CD4-positive, alpha-beta T cell treated with Interleukin-6 at 100 ng/mL for 8 hours (primary cell): Measurements from ENCODE around the gene SGK1.

Source experiments
- DNase-seq: peaks from one replicate; pipeline ENCODE4 v3.0.0-alpha.2; 2020; ENCODE audit warnings: mixed read lengths, low spot score

SGK1 gene

DNA sequence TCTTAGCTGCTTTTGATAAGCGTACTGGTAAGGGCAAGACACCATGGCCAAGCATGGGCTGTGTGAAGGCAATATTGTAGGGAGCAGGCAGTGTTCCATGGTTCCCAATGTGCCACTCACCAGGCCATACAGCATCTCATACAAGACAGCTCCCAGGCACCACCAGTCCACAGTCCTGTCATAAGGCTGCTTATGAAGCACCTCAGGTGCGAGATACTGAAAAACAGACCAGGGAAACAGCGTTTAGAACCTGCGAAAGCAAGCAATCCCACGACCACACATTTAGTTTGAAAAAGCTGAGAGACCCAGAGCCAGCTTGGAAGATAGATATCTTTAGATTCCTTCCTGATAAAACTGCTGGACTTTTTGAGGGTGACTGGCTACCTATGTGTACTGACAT lies 146.4 kb downstream of the SGK1 start:
- no peak for DNase-seq

DNA sequence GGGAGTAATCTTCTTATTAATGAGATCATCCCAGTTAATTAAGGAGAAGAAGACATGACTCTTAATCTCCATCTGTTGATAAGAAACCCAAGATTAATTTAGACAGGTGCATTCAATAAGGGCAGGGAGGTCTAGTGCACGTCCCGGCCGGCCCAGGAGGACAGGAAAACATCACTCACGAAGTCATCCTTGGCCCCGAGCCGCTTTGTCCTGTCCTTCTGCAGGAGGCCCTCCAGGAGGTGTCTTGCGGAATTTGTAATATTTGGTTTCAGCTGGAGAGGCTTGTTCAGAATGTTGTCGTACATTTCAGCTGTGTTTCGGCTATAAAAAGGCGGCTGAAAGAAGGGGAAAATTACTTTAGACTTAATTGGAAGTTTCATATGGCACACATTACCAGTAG lies 147.1 kb downstream of the SGK1 start:
- DNase-seq: no peak

DNA sequence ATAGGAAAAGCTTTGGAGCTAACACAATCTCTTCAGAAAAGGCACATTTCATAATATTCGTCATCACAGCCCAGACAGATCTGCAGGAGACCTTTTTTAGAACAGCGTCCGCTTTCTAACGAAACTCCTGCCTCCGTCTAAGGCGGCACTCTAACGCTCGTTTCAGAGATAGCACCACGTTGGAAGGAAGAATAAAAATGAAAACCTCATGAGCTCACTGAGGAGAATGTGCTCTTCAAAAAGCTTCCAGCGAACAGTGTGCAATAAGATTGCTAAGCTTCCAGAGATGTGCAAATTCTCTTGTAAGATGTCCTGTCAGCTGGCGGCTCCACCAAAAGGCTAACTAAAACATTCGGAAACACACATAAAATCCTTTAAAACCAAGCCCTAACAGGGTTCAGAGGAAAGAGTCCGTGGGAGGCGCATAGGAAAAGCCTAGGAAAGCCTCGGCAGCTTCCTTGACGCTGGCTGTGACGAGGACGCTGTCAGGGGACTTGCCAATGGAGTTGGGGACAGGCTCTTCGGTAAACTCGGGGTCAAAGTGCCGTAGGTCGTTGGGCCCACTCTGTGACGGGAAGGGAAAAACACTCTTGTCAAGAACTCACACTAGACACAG lies 147.9 kb downstream of the SGK1 start:
- no peak for DNase-seq

DNA sequence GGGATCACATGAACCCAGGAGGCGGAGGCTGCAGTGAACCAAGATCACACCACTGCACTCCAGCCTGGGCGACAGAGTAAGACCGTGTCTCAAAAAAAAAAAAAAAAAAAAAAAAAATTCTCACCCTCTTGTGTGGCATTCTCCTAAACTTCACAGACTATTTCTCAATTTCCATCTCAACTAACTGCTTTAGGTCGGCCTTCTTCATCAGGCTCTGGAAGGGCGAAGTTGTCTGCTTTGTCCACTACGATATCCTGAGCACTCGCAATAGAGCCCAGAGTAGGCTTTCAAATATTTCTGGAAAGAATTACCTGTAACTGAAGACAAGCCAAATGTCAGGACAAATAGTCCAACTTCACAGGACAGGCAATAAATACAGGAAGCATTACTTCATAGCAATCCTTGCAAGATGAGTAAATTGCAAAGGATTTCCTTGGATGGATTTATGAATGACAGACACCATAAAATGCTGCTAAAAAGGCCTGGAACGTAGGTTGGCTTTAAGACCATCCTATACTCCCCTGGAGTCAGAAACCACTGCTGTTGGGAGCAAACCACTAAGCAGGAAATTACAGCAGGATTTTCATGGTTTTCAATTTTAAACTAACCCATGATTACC lies 149.2 kb downstream of the SGK1 start:
- no peak for DNase-seq

DNA sequence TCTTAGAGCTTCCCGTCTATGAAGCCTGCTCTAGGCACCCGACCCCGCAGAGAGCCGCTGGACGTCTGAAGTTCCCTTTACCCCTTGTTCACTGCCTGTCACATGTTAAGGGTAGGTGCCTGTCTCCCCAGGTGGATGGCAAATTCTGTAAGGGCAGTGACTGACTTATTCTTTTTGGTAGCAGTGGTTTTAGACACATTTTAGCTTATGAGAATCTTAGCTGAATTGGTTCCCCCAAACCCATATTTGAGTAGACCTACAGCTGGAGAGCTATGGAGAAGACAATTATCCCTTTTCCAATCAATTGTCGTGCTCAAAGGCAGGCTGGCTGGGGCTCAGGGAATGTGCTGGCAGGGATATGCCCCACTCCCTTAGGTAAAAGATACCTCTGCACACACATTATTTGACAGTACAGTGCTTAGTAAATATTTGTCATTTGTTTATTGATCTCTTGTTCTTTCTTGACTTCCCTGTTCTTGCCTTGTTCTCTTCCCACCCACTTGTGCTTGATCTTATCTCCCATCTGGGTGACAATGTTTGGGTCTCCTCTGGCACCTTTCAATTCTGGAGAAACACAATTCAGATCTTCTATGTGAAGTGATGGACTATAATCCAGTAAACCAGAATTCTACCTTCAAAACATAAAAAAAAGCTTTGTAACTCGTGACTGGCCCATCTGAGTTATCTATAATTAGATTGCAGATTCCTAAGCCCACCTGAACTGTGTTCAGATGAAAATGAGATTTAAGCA lies 151.2 kb downstream of the SGK1 start:
- no peak for DNase-seq

DNA sequence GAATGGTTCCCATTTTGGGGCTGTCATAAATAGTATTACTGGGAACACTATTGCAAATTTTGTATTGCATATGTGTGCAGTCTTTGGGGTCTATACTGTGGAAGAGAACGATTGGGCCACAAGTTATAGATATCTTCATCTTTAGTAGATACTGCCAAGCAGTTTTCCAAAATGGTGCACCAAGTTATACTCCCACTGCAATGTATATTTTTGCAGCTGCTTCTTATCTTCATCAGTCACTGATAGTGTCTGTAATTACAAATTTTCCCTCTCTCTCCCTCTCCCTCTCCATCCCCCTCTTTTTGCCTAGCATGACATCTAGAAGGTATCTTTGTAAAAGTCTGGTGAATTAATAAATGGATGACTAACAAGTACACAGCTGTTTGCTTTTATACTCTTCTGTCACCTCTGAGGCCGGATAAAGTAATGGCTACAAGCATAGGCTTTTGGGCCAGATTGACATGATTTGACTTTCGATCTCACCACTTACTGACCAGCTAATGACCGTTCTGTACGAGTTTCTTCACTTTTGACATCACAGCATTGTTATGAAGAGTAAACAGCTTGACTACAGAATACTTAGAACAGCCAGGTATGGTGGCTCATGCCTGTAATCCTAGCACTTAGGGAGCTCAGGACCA lies 152.2 kb downstream of the SGK1 start:
- no peak for DNase-seq

DNA sequence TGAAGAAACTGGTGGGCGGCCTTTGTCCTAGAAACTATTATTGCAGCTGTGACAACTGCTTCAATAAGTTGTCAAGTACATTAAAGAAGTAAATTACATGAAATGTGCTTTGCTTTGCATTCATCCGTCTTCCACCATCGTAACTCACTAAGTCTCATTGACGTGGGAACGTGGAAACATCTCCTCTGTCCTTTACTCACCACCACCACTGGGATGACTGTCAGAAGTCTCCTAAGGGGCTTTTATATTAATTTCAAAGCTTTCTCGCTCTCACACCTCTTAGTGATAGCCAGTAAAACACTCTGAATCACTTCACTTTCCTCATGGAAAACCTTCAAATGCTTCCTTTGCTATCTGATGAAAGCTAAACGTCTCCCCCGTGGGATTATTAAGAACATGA lies 153.6 kb downstream of the SGK1 start:
- no peak for DNase-seq

DNA sequence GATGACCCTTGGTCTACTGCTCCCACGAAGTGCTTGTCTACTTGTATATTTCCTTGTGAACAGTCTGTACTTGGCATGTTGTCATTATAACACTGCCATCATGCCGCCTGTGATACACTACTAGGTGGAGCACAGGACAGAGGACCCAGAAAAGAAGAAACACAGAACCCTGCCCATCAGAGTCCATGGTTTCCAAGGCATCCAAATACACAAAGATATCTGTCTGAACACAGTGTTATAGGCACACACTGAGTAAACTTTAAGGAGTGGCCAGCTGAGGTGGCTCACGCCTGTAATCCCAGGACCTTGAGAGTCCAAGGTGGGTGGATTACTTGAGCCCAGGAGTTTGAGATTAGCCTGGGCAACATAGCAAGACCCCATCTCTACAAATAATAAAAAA lies 155.0 kb downstream of the SGK1 start:
- no peak for DNase-seq

DNA sequence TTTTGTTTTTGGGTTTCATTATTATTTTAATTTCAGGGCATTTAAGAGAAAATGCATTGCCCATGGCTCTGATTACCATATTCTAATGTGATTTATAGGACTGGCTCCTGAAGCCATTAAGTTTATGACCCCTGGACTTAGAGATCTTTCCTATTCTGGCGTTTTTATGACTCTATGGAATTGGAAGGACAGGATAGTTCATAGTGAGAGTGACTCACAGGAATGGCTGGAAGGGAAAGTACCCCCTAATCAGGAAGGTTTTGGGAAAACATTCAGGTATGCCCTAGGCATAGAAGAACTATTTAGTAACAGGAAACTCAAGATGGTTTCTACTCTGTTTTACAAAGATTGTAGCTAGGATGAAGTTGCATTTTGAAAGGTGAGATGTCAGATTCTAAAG lies 156.9 kb downstream of the SGK1 start:
- no peak for DNase-seq

DNA sequence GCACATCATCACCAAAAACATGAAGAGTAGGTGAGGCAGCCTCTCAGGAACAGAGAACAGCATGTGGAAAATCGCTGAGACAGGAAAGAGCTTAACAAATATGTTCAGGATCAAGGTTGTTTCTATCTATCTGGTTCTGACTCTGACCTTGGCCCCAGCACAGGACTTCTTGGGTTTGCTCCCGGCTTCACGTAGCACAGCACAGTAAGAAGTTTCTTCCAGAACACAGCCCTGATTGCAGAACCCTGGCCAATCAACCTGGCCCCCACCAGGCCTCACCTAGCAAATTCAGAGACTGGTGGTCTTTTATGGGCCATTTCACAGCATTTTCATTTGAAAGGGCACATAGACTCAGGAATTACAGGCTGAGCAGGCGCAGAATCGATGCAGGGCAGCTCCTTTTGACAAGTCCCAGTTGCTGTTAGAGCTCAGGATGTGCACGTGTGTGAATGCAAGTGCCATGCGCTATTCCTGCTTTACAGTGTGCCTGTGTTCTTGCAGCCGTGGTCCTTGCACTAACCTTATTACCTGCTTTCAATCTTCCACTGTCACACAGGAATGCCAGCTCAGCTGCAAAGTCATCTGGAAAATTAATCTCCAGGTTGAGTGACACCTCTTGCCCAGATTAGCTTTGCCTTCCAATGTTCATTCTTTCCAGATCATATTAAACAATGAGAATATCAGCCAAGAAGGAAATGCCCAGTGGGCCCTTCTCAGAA lies 165.0 kb downstream of the SGK1 start:
- no peak for DNase-seq

DNA sequence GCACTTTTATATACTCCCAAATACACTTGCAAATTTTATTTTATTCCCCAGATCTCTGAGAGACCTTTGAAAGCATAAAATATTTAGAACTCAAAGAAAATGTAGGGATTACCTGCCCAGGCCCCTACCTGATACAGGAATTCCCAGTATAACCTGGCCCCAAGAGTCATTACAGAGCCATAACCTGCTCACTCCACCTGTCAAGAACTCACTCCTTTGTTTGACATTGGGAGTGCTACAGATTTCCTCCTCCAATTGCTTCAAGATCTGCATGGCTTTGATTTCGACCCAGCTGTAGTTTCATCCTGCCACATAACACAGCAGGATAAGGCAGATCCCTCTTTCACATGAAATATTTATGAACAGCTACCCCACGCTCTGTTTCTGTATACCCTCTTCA lies 169.3 kb downstream of the SGK1 start:
- DNase-seq: no peak

DNA sequence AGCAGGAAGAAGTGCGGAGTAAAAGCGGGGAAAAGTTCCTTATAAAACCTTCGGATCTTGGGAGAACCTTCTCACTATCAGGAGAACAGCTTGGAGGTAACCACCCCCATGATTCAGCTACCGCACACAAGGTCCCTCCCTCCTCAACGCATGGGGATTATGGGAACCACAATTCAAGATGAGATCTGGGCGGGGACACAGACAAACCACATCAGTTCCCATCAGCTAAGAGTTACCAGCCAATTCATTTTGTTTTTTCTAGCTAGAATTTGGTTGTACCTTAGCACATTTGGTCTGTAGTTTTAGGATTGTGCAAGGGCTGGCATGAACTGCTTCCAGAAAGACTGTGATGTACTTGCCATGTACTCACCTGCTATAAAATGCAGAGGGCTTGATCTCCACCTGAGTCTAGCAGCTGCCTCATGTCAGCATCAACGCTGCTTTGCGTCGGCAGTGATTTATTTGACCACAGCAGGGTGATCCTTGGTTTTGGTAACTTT lies 170.8 kb downstream of the SGK1 start:
- no peak for DNase-seq

DNA sequence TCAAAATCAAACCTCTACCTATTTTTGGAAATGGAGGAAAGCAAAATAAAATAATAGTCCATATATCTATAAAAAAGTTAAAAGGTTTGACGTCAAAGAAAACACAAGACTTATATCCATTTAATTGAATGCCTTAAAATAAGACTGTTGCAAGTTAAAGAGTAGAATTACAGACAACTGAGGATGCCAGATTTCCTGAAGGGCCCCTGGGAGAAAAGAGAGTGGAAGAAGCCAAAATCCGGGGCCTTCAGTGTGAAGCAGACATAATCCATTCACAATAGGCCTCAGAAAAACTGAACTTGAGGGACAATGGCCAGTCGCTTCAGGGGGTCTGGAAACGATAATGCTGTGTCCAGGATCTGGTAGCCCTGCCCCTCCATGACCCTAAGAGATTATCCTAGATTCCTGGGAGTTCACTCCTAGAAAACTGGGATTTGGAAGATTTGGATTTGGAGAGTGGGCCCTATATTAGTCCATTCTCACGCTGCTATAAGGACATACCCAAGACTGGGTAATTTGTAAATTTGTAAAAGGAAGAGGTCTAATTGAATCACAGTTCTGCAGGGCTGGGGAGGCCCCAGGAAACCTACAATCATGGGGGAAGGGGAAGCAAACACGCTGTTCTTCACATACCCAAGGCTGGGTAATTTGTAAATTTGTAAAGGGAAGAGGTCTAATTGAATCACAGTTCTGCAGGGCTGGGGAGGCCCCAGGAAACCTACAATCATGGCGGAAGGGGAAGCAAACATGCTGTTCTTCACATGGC lies 171.5 kb downstream of the SGK1 start:
- no peak for DNase-seq

DNA sequence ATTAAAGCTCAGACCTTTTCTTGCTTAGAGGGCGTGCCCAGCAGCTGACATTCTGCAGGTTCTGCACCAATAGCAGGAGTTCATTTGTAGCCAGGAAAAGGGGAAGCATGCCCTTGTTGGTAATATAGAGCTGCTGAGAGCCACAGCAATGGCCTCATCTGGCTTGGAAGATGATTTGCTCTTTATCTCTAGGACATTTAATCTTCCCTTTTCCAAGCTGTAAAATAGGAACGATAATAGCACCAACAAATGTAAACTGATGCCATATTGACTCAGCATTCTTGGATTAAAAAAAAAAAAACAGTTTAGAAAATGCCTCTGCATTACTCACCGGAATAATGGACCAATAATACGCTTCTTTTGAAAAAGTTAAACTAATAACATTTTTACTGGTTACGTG lies 172.1 kb downstream of the SGK1 start:
- DNase-seq: no peak

DNA sequence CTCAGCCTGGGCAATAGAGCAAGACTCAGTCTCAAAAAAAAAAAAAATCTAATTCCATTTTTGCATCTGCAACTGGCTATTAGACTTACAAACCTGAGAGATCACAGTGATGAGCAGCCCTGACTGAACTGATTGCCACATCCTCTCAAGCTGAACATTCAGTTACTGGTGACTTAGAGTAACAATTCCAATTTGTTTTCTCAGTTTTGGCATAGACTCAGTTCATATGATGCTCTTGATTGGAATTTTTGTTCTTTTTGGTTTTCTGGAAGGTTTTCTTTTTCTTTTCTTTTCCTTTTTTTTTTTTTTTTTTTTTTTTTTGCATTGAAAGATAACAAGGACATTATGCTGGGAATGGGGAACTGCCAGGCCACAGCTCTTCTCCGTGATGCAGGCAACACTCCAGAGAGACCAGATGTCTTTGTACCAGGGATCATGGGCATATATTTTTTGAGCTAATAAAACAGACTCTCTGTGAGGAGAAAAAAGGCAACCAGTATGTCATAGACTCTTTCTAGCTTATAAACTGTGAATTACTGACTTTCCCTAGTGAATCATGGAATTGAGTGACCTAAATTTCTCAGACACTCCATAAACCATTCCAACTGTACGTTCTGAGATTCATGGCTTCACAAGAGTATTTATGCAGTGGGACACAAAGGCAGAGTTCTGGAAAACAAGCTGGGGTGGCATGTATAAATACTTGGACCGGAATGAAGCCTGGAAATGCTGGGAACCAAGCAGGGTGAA lies 179.5 kb downstream of the SGK1 start:
- DNase-seq: no peak

DNA sequence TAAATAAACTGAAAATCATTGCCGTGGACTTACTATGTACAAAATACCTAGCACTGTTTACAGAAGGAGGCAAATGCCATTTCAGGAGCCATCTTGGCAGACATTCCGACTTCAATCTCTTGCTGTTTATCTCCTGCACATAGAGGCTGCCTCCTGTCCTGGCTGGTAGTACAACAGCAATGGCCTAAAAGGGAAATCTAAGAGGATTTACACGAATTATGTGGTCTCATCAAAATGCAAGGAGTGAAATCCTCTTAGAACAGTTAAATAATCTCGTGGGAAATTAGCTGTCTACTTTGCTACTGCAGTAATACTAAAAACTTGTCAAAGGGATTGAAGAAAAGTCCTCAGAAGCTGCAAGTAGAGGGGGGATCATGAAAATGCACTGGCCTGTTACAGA lies 183.3 kb downstream of the SGK1 start:
- no peak for DNase-seq

DNA sequence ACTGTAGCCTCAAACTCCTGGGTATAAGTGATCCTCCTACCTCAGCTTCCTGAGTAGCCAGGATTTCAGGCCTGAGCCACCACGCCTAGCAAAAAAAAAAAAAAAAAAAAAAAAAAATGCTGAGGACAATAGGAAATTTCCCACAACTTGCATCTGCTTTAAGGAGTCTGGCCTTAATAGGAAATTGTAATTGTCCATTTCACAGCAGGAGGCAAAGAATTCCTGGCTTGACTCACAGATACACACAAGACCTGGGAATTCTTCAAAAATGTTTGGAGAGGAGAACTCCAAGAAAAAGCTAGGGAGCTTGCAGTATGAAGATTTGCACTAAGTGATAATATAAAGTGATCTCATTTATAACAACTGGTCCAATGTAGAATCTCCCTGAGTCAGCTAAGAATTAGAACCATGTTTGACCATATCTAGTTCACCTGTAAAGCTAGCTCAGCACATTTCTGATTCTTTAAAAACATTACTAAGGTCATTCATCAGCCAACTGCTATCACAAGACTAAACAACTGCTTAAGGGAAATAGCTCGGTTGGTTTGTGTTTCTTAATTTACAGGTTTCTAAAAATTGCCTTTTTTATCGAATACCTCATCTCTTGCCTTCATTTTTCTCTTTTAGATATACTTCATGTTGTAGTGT lies 185.3 kb downstream of the SGK1 start:
- no peak for DNase-seq

DNA sequence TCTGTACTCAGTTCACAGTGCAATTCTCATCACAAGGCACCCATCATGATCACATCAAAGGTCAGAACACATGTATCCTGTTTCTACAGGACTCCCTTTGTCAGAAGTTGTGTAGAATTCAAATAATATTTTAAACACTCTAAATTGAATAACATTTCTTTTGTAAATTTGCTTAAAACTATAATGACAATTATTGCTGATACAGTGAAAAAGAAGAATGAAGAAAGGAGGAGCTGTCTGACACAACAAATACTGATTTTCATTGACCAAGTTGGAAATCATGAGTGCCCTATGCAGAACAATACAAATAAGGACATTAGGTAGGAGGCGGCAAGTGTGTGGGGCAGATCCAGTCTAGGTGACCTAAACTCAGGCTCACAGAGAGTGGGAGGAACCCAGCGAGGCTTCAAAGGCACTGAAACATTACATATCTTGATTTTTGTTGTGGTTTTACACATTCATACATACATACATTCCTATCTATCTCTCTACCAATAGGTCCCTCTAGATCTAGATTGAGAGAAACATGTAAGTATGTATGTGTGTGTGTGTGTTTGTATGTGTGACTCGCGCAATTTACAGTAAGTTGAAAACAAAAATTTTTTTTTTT lies 186.3 kb downstream of the SGK1 start:
- no peak for DNase-seq

DNA sequence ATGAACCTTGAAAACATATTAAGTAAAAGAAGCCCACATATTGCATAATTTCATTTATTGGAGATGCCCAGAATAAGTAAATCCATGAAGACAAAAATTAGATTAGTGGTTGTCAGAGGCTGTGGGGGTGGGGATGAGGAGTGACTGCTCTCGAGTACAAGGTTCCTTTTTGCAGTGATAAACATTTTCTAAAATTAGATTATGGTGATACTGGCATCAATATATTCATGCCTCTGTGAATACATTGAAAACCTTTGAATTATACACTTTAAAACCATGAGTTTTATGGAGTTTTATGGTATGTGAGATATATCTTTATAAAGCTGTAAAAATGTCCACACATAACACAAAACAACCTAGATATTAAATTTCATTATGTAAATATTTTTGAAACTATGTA lies 189.8 kb downstream of the SGK1 start:
- no peak for DNase-seq

DNA sequence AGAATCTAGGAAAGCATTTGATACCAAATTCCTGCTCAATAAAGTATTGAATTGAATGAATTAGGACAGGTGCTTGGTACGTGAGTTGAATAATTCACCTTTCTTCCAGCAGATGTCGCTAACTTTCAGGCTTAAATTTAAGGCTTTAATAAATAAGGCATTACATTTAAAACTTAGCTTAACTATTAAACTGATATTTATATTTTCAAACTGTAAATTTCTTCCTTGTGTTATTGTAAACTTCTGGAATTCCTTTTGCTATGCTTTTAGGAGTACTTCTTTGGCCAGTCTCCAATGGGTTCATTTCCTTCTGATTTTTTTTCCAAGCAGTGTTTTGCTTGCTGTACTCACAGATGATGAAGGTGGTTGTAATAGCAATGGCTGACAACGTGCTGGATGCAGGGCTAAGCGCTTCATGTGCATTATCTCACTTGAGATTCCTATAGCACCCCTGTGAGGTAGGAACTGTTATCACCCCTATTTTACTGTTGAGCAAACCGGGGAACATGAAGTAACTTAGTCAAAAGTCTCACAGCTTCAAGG lies 194.2 kb downstream of the SGK1 start:
- peak; percentile 47 for DNase-seq
